Measurements from ENCODE around the gene SUDS3.

- TF ChIP-seq CTCF (conservative IDR thresholded peaks at IDR 0.05) = no peak
- TF ChIP-seq EZH2 (IDR thresholded peaks at IDR 0.05; ENCODE audit: low read depth) = no peak
Observed at GRCh38 chr12:118326991-118327390, 49.4 kb upstream of the SUDS3 start.

Data from PC-9 (cell line).